Right atrium auricular region (tissue), 2 donors: ENCODE data around the gene NMRK1. TPM values are rescaled to one million over a fixed set of nuclear protein-coding genes. Genes with fewer than 3 reads are reported as not detected.

Experiments used
- DNase-seq: peaks from one replicate; pipeline ENCODE4 v3.0.0-alpha.2; 2019; ENCODE audit warnings: low spot score
- H3K27ac ChIP-seq, 2 donors: fragments of 200-600 bp; sonication (generic); 1 replicate in 1 of 2; 2 replicates in 1 of 2; pipeline ENCODE4 v1.5.1; 2016 to 2019
- H3K27me3 ChIP-seq, 2 donors: fragments of 200-600 bp; sonication (generic); one replicate each; pipeline versions ENCODE4 v1.5.1 to v1.6.0; 2017 to 2019
- H3K36me3 ChIP-seq: fragments of 200-600 bp; sonication (generic); one replicate; pipeline ENCODE4 v1.5.1; 2016
- H3K4me1 ChIP-seq, 2 donors: fragments of 200-600 bp; sonication (generic); one replicate each; pipeline versions ENCODE4 v1.5.1 to v1.6.0; 2017 to 2019
- H3K4me3 ChIP-seq, 2 donors: fragments of 200-600 bp; sonication (generic); 1 replicate in 1 of 2; 2 replicates in 1 of 2; pipeline ENCODE4 v1.5.1; 2017 to 2019; ENCODE audit warnings: mild to moderate bottlenecking in 1 of 2, moderate library complexity in 1 of 2
- H3K9me3 ChIP-seq, 2 donors: fragments of 200-600 bp; sonication (generic); one replicate each; pipeline ENCODE4 v1.5.1; 2019
- total RNA-seq, 2 donors: library from RNA; depleted of rRNA; stranded (reverse); fragments of >200 nt; gene quantifications; one replicate each; pipeline ENCODE4 v1.1.0, GENCODE V29; 2016
- TF ChIP-seq, protein P1 (sequence below), 2 donors: fragments of 200-600 bp; sonication (generic); IDR thresholded peaks; one replicate each; pipeline ENCODE4 v1.5.1; 2019; ENCODE audit warnings: antibody characterized with exemption in 2 of 2

Gene NMRK1
- total RNA-seq, 2 donors from 2014 or later = 5.5 to 9.6 TPM

DNA sequence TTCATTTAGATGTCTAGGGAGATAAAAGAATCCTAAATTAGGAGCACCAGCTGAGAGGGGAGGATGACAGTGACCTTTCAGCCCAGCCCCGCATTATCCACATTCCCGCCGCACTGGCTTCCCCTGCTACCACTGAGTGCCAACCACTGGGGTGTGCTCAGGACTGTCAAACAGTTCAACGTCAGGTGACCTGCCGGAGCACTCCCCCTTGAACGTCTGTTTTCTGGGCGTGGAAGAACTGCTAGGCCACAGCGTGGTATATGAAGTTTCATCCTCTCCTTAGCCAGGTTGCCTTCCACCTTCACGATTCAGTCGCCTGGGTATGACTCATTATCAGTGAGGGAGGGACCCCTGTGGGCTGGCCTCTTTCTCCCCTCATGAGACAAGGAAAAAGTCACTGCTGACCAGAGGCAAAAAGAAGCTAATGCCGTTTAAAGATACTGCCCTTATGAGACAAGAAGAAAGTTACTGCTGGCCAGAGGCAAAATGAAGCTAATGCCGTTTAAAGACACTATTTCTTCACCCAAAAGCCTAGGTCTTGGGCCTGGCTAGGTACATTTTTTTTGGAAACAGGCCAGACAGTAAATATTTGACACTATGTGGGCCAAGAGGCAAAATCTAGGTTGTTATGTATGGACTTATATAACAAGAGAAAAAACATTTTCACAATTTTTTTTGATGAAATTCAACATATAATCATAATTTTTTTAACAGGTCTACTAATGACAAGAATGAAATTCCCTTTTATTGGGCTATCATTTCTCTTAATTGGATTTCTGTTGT, 4.6 kb downstream of the NMRK1 start:
- peak overlapping the region; percentile 1 to 50 for H3K27ac ChIP-seq
- no peak for DNase-seq
- H3K36me3 ChIP-seq = no peaks in the 10 kb centered on the region
- no peaks in the 10 kb centered on the region for H3K27me3 ChIP-seq
- H3K4me3 ChIP-seq = no peak overlapping the region
- no peaks in the 10 kb centered on the region for H3K9me3 ChIP-seq
- peaks cover 0 to 23% of the 10 kb centered on the region in 2 donors for H3K4me1 ChIP-seq
- TF ChIP-seq, protein P1, sequence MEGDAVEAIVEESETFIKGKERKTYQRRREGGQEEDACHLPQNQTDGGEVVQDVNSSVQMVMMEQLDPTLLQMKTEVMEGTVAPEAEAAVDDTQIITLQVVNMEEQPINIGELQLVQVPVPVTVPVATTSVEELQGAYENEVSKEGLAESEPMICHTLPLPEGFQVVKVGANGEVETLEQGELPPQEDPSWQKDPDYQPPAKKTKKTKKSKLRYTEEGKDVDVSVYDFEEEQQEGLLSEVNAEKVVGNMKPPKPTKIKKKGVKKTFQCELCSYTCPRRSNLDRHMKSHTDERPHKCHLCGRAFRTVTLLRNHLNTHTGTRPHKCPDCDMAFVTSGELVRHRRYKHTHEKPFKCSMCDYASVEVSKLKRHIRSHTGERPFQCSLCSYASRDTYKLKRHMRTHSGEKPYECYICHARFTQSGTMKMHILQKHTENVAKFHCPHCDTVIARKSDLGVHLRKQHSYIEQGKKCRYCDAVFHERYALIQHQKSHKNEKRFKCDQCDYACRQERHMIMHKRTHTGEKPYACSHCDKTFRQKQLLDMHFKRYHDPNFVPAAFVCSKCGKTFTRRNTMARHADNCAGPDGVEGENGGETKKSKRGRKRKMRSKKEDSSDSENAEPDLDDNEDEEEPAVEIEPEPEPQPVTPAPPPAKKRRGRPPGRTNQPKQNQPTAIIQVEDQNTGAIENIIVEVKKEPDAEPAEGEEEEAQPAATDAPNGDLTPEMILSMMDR (IDR thresholded peaks at IDR 0.05) = no peak

DNA sequence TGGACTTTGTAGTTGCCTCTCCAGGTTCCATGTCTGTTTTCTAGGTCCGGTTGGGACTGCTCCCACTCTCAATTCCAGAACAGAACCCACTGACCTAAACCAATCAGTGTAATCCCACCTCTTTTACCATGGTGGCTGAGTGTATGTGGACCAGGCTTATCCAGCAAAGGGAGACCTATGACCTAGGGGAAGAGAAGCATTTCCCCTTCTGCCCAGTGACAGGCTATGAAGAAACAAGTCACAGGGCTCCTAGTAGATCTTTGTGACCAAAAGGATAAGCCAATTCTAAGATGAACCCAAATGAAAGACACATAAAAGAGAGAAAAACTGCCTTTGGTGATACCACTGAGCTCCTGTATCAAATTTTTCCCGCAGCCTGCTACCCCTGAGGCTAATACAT, 6.3 kb downstream of the NMRK1 start:
- H3K4me1 ChIP-seq = peaks cover 0 to 15% of the 10 kb centered on the region in 2 donors
- H3K27me3 ChIP-seq = no peaks in the 10 kb centered on the region
- no peak for DNase-seq
- no peaks in the 10 kb centered on the region for H3K9me3 ChIP-seq
- no peak overlapping the region for H3K27ac ChIP-seq
- no peak overlapping the region for H3K4me3 ChIP-seq
- TF ChIP-seq, protein P1 (IDR thresholded peaks at IDR 0.05) = no peak
- H3K36me3 ChIP-seq = no peaks in the 10 kb centered on the region

DNA sequence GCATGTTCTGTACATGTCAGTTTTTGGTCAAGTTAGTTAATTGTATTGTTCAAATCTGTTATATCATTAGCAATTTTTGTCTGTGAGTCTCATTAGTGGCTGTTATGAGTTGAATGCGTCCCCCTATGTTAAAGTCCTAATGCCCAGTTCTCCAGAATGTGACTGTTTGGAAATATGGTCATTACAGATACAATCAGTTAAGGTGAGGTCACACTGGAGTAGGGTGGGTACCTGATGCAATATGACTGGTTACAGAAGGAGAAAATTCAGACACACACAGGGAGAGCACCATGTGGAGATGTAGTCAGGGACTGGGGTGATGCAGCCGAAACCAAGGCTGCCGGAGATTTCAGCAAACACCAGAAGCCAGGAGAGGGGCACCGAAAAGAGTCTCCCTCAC, 15.1 kb downstream of the NMRK1 start:
- peaks cover 9% of the 10 kb centered on the region for H3K36me3 ChIP-seq
- no peaks in the 10 kb centered on the region for H3K4me1 ChIP-seq
- DNase-seq = no peak
- no peak overlapping the region for H3K27ac ChIP-seq
- no peaks in the 10 kb centered on the region for H3K9me3 ChIP-seq
- H3K4me3 ChIP-seq = no peak overlapping the region
- H3K27me3 ChIP-seq = no peaks in the 10 kb centered on the region
- TF ChIP-seq, protein P1 (IDR thresholded peaks at IDR 0.05) = no peak

DNA sequence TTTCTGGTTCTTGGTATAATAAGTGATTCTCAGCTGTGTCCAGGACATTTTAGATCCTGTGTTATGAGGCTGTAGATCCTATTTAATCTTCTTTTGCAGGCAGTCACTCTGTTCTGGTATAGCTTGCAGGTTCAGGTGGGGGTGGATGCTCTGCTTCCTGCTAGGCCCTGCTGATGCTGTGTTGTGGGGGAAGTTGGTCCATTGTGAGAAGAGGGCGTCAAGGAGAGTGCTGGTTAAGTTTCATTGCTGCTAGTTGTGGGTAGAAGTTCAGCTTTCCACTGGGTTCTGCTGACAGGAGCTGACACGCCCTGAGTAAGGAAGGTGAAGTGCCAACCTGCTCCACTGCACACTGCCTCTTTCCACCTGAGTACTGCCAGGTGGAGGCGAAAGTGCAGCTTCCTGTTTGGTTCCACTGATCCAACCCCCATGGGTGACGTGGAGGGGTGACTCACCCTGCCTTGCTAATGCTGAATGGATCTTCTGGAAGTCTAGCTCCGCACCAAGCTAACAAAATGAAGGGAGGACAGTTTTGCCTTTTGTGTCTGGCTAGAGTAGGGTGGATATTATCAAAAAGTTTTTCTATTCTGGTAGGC, 16.3 kb downstream of the NMRK1 start:
- DNase-seq = no peak
- H3K4me3 ChIP-seq = no peak overlapping the region
- H3K36me3 ChIP-seq = peaks cover 9% of the 10 kb centered on the region
- H3K4me1 ChIP-seq = no peaks in the 10 kb centered on the region
- TF ChIP-seq, protein P1 (IDR thresholded peaks at IDR 0.05) = no peak
- H3K27ac ChIP-seq = no peak overlapping the region
- no peaks in the 10 kb centered on the region for H3K27me3 ChIP-seq
- no peaks in the 10 kb centered on the region for H3K9me3 ChIP-seq

DNA sequence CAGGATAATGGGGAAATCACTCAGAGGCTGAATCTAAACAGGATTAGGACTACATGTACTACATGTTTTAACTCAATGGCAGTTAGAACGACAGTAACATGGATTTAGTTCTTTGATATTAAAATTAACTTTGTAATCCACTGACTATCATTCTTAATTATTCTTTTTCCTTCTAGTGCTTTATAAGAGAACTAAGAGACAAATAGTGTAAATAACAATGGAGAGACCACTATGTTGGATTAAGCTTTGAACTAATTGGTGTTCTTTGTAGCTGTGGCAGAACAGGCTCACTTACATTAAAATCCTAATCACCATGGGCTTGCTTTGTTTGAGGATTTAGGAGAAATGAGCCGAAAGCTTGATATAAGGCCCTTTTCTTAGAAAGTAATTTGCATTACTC, 18.8 kb downstream of the NMRK1 start:
- Histone ChIP-seq H3K9me3 (no peaks in the 10 kb centered on the region), H3K36me3 (peaks cover 9% of the 10 kb centered on the region), H3K27me3 (no peaks in the 10 kb centered on the region), H3K4me3 (no peak overlapping the region), H3K4me1 (peaks cover 0 to 4% of the 10 kb centered on the region in 2 donors), H3K27ac (no peak overlapping the region)
- DNase-seq = no peak
- TF ChIP-seq, protein P1 (IDR thresholded peaks at IDR 0.05) = no peak
